NCI-H2029 (cell line): ENCODE data around the gene PEX11A.
"Not testable (repeated sequence)": the region's sequence is repeated elsewhere in the genome, so short reads cannot be mapped to it uniquely, and the experiment has no call there.

Experiments used
- DNase-seq: peaks from one replicate; lab custom pipeline; 2025; lab: John Stamatoyannopoulos, UW

The PEX11A gene

GRCh38 chr15:89690276-89691218 lies at the start of gene PEX11A, which contains the start of gene WDR93:
Gene PEX11A (minus strand): TSS chr15:89690754. CDS start chr15:89690632, 122 bp downstream.
Gene WDR93 (plus strand): TSS chr15:89690811. CDS start chr15:89701747, 10,936 bp downstream.
- peak; percentile 44 for DNase-seq

GRCh38 chr15:89740137-89740536 lies 49.6 kb upstream of the PEX11A start:
- peak; percentile 46 for DNase-seq

- no peak for DNase-seq
Observed at GRCh38 chr15:89735773-89736172, 45.2 kb upstream of the PEX11A start.

- no peak for DNase-seq
Observed at GRCh38 chr15:89732451-89733172, 42.1 kb upstream of the PEX11A start.

GRCh38 chr15:89731275-89731674 lies 40.7 kb upstream of the PEX11A start:
- no peak for DNase-seq

- no peak for DNase-seq
Observed at GRCh38 chr15:89728254-89728653, 37.7 kb upstream of the PEX11A start.

- no peak for DNase-seq
Observed at GRCh38 chr15:89725064-89725463, 34.5 kb upstream of the PEX11A start.

- DNase-seq = no peak
Observed at GRCh38 chr15:89724621-89725020, 34.1 kb upstream of the PEX11A start.

- no peak for DNase-seq
Observed at GRCh38 chr15:89723031-89723430, 32.5 kb upstream of the PEX11A start.

- DNase-seq = no peak
Observed at GRCh38 chr15:89714775-89715174, 24.2 kb upstream of the PEX11A start.

- no peak for DNase-seq
Observed at GRCh38 chr15:89707577-89707976, 17.0 kb upstream of the PEX11A start.

- no peak for DNase-seq
Observed at GRCh38 chr15:89704411-89704810, 13.9 kb upstream of the PEX11A start.

- no peak for DNase-seq
Observed at GRCh38 chr15:89695198-89695597, 4.6 kb upstream of the PEX11A start.

- no peak for DNase-seq
Observed at GRCh38 chr15:89693696-89694095, 3.1 kb upstream of the PEX11A start.

GRCh38 chr15:89693091-89693490 lies 2.5 kb upstream of the PEX11A start:
- no peak for DNase-seq

GRCh38 chr15:89689930-89690275 lies 651 bp downstream of the PEX11A start:
- DNase-seq = not testable (repeated sequence)

GRCh38 chr15:89686522-89686921 lies 4.0 kb downstream of the PEX11A start:
- no peak for DNase-seq

GRCh38 chr15:89685995-89686394 lies 4.6 kb downstream of the PEX11A start:
- no peak for DNase-seq

- no peak for DNase-seq
Observed at GRCh38 chr15:89681146-89681545, 9.4 kb downstream of the PEX11A start.

- DNase-seq = peak; percentile 74
Observed at GRCh38 chr15:89680282-89680873, 10.2 kb downstream of the PEX11A start.

- no peak for DNase-seq
Observed at GRCh38 chr15:89679212-89679611, 11.3 kb downstream of the PEX11A start, which contains the start of gene PLIN1. Gene PLIN1 (minus strand): TSS chr15:89679367. CDS start chr15:89677489, 1,878 bp downstream.

GRCh38 chr15:89677381-89677780 lies 13.2 kb downstream of the PEX11A start:
- DNase-seq = no peak
